ENCODE data around the gene ROBO1.
"Not testable (repeated sequence)": the region's sequence is repeated elsewhere in the genome, so short reads cannot be mapped to it uniquely, and the experiment has no call there.

The ROBO1 gene

DNA sequence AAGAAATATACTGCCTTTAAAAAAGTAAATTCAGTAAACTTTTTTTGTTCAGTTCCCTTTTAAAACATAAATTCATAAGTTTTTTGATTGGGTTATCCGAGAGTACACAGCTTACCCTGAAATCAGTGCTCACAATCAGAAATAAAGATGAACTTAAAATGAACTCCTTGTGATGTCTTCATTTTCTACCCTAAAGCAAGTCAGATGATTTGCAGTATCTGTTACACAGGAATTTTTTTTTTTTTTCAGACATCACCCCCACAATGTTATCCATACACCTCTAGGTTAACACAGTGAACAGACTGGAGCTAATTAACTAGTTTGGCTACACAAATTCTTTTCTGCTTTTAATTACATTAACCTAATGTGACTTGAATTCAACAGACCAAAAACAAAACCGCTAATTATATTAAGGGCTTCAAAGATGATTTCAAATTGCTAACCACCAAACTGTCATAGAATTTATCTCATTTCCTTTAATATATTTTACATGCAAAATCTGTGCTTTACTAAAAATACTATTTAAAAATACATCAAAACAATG is 1042.0 kb downstream of the ROBO1 start:
- FAIRE-seq = no peak

GRCh38 chr3:78724859-78725258 is 1042.9 kb downstream of the ROBO1 start:
- no peak for DNase-seq (ENCODE audit: insufficient read length)

More for the DNA sequence above, 1042.0 kb downstream of the ROBO1 start:
- TF ChIP-seq POLR2AphosphoS5 (IDR thresholded peaks at IDR 0.05; ENCODE audit: low read depth, low read length) (no peak), TAF1 (IDR thresholded peaks at IDR 0.05; ENCODE audit: borderline replicate concordance, low read depth, low read length) (no peak), POLR2A (IDR thresholded peaks at IDR 0.05; ENCODE audit: low read depth, low read length) (no peak)
- DNase-seq (ENCODE audit: insufficient read length) = no peak

DNA sequence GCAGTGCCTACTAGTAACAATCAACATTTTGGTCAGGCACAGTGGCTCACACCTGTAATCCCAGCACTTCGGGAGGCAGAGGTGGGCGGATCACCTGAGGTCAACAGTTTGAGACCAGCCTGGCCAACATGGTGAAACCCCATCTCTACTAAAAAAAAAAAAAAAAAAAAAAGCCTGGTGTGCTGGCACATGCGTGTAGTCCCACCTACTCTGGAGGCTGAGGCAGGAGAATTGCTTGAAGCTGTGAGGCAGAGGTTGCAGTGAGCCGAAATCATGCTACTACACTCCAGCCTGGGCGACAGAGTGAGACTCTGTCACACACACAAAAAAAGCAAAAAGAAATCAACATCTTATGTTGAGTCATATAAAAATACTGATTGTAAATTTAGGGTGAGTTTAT is 1043.4 kb downstream of the ROBO1 start:
- DNase-seq (ENCODE audit: insufficient read length); FAIRE-seq: not testable (repeated sequence)

More at GRCh38 chr3:78724859-78725258, 1042.9 kb downstream of the ROBO1 start:
- FAIRE-seq = no peak
- TF ChIP-seq TAF1 (IDR thresholded peaks at IDR 0.05; ENCODE audit: borderline replicate concordance, low read depth, low read length) (no peak), POLR2AphosphoS5 (IDR thresholded peaks at IDR 0.05; ENCODE audit: low read depth, low read length) (no peak), POLR2A (IDR thresholded peaks at IDR 0.05; ENCODE audit: low read depth, low read length) (no peak)

DNA sequence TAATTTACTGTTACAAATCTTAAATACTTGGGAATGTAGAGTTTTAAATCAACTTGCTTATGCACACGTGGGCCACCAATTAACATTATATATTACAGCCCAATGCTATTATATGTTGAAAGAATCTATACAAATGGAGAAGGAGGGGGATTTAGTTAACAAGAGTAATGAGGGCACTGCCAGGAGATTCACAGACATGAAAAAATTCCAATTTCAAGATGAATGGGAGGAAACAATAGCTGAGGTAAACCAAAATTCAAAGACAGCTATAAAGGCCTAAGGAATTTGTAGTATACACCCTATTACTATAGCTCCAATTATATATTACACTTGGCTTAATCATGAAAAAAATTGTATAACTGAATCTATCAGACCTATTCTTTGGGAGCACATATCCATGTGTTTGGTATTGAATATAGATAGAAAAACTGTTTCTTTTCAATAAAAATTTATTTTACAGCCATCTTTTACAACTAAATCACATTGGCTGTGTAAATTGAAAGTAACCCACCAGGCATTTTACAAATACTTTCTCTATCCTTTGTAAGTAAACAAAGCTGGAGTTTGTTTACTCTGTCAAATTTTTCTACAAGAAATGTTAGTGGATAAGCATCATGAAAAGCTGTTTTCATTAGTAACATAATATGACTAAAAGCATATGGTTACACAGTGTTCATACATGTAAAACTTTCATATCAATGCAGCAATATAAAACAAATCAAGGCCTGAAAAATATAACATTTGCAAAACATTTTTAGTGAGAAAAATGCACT is 1045.8 kb downstream of the ROBO1 start:
- DNase-seq (ENCODE audit: insufficient read length) (no peak), FAIRE-seq (no peak)
- TF ChIP-seq POLR2A (IDR thresholded peaks at IDR 0.05; ENCODE audit: low read depth, low read length) = no peak
- no peak for TF ChIP-seq TAF1 (IDR thresholded peaks at IDR 0.05; ENCODE audit: borderline replicate concordance, low read depth, low read length)
- TF ChIP-seq POLR2AphosphoS5 (IDR thresholded peaks at IDR 0.05; ENCODE audit: low read depth, low read length) = no peak

GRCh38 chr3:78718707-78719106 is 1049.1 kb downstream of the ROBO1 start:
- FAIRE-seq = no peak
- TF ChIP-seq TAF1 (IDR thresholded peaks at IDR 0.05; ENCODE audit: borderline replicate concordance, low read depth, low read length) = no peak
- no peak for TF ChIP-seq POLR2AphosphoS5 (IDR thresholded peaks at IDR 0.05; ENCODE audit: low read depth, low read length)
- no peak for TF ChIP-seq POLR2A (IDR thresholded peaks at IDR 0.05; ENCODE audit: low read depth, low read length)
- no peak for DNase-seq (ENCODE audit: insufficient read length)

GRCh38 chr3:78717041-78717440 is 1050.8 kb downstream of the ROBO1 start:
- FAIRE-seq (no peak), DNase-seq (ENCODE audit: insufficient read length) (no peak)
- TF ChIP-seq TAF1 (IDR thresholded peaks at IDR 0.05; ENCODE audit: borderline replicate concordance, low read depth, low read length) = no peak
- TF ChIP-seq POLR2A (IDR thresholded peaks at IDR 0.05; ENCODE audit: low read depth, low read length) = no peak
- no peak for TF ChIP-seq POLR2AphosphoS5 (IDR thresholded peaks at IDR 0.05; ENCODE audit: low read depth, low read length)

DNA sequence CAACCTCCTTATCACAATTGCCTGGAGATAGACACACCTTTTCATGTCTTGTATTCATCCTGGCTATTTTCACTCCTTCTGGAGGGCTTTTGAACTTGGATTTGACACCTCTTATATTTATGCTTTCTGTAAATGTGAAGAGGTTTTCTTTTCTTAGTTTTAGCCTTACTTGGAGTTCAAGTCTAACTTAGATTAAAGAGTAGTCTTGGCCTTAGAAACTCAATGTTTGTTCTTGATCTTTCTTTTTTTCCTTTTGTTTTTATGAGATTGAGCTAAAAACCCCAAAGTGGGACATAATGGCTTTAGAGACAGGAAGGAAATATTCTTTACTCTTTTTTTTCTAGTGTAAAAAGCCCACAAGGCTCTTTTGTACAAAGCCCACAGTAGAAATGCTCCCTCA is 1054.9 kb downstream of the ROBO1 start:
- FAIRE-seq (no peak), DNase-seq (ENCODE audit: insufficient read length) (no peak)
- TF ChIP-seq POLR2AphosphoS5 (IDR thresholded peaks at IDR 0.05; ENCODE audit: low read depth, low read length) (no peak), TAF1 (IDR thresholded peaks at IDR 0.05; ENCODE audit: borderline replicate concordance, low read depth, low read length) (no peak), POLR2A (IDR thresholded peaks at IDR 0.05; ENCODE audit: low read depth, low read length) (no peak)

- FAIRE-seq = no peak
Observed at GRCh38 chr3:78712270-78712669, 1055.5 kb downstream of the ROBO1 start.

GRCh38 chr3:78708565-78709073 is 1059.2 kb downstream of the ROBO1 start:
- TF ChIP-seq POLR2A (IDR thresholded peaks at IDR 0.05; ENCODE audit: low read depth, low read length) = no peak
- TF ChIP-seq POLR2AphosphoS5 (IDR thresholded peaks at IDR 0.05; ENCODE audit: low read depth, low read length) = no peak
- TF ChIP-seq TAF1 (IDR thresholded peaks at IDR 0.05; ENCODE audit: borderline replicate concordance, low read depth, low read length) = no peak
- DNase-seq (ENCODE audit: insufficient read length) (no peak), FAIRE-seq (no peak)

More at GRCh38 chr3:78712270-78712669, 1055.5 kb downstream of the ROBO1 start:
- TF ChIP-seq POLR2AphosphoS5 (IDR thresholded peaks at IDR 0.05; ENCODE audit: low read depth, low read length) = no peak
- TF ChIP-seq POLR2A (IDR thresholded peaks at IDR 0.05; ENCODE audit: low read depth, low read length) = no peak
- TF ChIP-seq TAF1 (IDR thresholded peaks at IDR 0.05; ENCODE audit: borderline replicate concordance, low read depth, low read length) = no peak
- no peak for DNase-seq (ENCODE audit: insufficient read length)

- TF ChIP-seq POLR2A (IDR thresholded peaks at IDR 0.05; ENCODE audit: low read depth, low read length) (no peak), TAF1 (IDR thresholded peaks at IDR 0.05; ENCODE audit: borderline replicate concordance, low read depth, low read length) (no peak), POLR2AphosphoS5 (IDR thresholded peaks at IDR 0.05; ENCODE audit: low read depth, low read length) (no peak)
- no peak for DNase-seq (ENCODE audit: insufficient read length)
- no peak for FAIRE-seq
Observed at GRCh38 chr3:78707609-78708008, 1060.2 kb downstream of the ROBO1 start.

- TF ChIP-seq TAF1 (IDR thresholded peaks at IDR 0.05; ENCODE audit: borderline replicate concordance, low read depth, low read length) (no peak), POLR2AphosphoS5 (IDR thresholded peaks at IDR 0.05; ENCODE audit: low read depth, low read length) (no peak), POLR2A (IDR thresholded peaks at IDR 0.05; ENCODE audit: low read depth, low read length) (no peak)
- DNase-seq (ENCODE audit: insufficient read length) = no peak
- no peak for FAIRE-seq
Observed at GRCh38 chr3:78706906-78707523, 1060.8 kb downstream of the ROBO1 start.

DNA sequence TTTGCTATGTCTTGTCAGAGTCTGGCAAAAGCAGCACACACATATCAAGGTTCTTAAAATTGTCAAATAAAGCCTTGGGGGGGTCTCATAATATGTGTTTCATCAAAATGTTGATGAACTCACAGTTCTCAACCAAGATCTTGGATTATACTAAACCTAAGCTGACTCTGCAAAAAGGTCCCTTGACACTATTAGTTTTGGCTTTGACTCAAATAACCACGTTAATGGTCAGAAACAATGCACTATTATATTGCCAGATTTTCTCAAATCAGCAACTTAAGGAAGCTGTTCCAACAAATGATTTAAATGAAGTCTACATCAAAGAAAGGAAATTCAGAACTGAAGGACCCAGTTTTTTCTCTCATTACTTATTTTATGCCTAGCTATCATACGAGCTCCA is 1063.9 kb downstream of the ROBO1 start:
- TF ChIP-seq POLR2A (IDR thresholded peaks at IDR 0.05; ENCODE audit: low read depth, low read length) = no peak
- TF ChIP-seq TAF1 (IDR thresholded peaks at IDR 0.05; ENCODE audit: borderline replicate concordance, low read depth, low read length) = no peak
- TF ChIP-seq POLR2AphosphoS5 (IDR thresholded peaks at IDR 0.05; ENCODE audit: low read depth, low read length) = no peak
- FAIRE-seq = no peak

More for the DNA sequence above, 1063.9 kb downstream of the ROBO1 start:
- DNase-seq (ENCODE audit: insufficient read length) = no peak

All from GM12892 (cell line).